ENCODE data around the gene EFNA5.

The EFNA5 gene

DNA sequence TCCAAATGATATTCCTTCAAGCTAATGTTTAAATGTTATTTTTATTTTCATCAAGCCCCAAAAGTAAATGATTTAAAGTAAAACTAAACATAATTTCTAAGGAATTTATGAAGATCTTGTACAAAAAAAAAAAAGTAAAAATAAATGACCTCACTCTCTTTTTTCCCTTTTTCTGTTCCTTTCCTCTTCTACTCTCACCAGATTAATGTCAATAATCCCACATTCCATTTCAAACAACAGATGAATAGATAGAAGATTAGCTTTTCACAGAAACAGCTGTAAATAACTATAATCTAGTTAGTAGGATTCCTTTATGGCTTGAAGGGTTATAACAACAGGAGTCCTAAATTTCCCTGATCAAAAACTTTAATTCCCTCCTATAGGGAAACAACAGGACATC is 88.1 kb downstream of the EFNA5 start:
- Histone ChIP-seq H3K4me3 (replicated peaks; ENCODE audit: low read depth, low read length) (no peak overlapping the region), H3K27me3 (replicated peaks; ENCODE audit: control insufficient read depth, insufficient read depth, low read length) (no peaks in the 10 kb centered on the region), H3K36me3 (ENCODE audit: control insufficient read depth, insufficient read depth, low read length) (no peaks in the 10 kb centered on the region)
- no peak for DNase-seq (ENCODE audit: extremely low read depth, insufficient read length)
- TF ChIP-seq CTCF (IDR thresholded peaks at IDR 0.05; ENCODE audit: insufficient read depth, low read length, poor library complexity, severe bottlenecking): no peak

DNA sequence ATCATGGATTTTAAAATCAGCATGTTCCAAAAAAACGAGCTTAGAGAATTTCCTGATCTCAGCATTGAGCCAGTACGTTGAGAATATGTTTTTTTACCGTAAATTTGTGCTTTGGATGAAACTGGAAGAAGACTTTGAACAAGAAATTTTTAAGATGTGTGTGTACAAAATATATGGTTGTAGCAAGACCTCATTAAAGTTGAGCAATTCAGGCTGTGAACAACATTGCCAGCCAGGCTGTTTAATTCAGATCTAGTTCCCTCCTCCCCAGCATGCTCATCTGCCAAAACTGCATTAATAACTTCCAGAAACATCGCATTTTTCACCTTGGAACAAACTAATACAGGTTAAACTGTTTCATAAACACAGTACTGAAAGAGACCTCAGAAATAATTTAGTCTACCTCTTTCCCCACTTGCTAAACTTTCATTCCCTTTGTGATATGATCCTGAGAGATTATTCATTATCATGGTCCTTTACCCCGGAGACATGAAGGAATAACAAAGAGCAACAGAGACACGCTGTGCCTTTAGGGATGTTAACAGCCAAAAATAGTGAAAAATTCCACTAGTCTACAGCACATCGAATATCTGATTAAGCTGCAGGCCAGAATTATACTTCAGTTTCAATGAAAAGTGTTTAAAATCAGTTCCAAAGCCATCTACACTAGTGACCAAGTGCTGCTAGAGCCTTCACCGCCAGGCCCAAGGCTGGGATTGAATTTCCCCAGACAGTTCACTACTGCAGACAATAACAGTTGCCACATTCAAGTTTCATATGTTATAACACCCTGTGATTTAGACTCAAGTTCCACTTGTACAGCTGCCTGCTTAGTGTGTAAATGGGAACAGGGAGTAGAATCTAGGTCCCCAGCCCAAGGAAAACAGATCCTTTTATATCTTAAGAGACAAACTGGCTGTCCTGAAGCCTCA is 89.6 kb downstream of the EFNA5 start:
- H3K36me3 ChIP-seq (ENCODE audit: control insufficient read depth, insufficient read depth, low read length): no peaks in the 10 kb centered on the region
- TF ChIP-seq CTCF (IDR thresholded peaks at IDR 0.05; ENCODE audit: insufficient read depth, low read length, poor library complexity, severe bottlenecking): no peak
- no peaks in the 10 kb centered on the region for H3K27me3 ChIP-seq (replicated peaks; ENCODE audit: control insufficient read depth, insufficient read depth, low read length)
- DNase-seq (ENCODE audit: extremely low read depth, insufficient read length): no peak
- H3K4me3 ChIP-seq (replicated peaks; ENCODE audit: low read depth, low read length): no peak overlapping the region

- Histone ChIP-seq H3K4me3 (replicated peaks; ENCODE audit: low read depth, low read length) (no peak overlapping the region), H3K27me3 (replicated peaks; ENCODE audit: control insufficient read depth, insufficient read depth, low read length) (no peaks in the 10 kb centered on the region), H3K36me3 (ENCODE audit: control insufficient read depth, insufficient read depth, low read length) (no peaks in the 10 kb centered on the region)
- DNase-seq (ENCODE audit: extremely low read depth, insufficient read length): no peak
- no peak for TF ChIP-seq CTCF (IDR thresholded peaks at IDR 0.05; ENCODE audit: insufficient read depth, low read length, poor library complexity, severe bottlenecking)
Observed at GRCh38 chr5:107578051-107578635, 92.6 kb downstream of the EFNA5 start.

- TF ChIP-seq CTCF (IDR thresholded peaks at IDR 0.05; ENCODE audit: insufficient read depth, low read length, poor library complexity, severe bottlenecking): no peak
- Histone ChIP-seq H3K36me3 (ENCODE audit: control insufficient read depth, insufficient read depth, low read length) (no peaks in the 10 kb centered on the region), H3K27me3 (replicated peaks; ENCODE audit: control insufficient read depth, insufficient read depth, low read length) (no peaks in the 10 kb centered on the region), H3K4me3 (replicated peaks; ENCODE audit: low read depth, low read length) (no peak overlapping the region)
- DNase-seq (ENCODE audit: extremely low read depth, insufficient read length): no peak
Observed at GRCh38 chr5:107577394-107577950, 93.3 kb downstream of the EFNA5 start.

DNA sequence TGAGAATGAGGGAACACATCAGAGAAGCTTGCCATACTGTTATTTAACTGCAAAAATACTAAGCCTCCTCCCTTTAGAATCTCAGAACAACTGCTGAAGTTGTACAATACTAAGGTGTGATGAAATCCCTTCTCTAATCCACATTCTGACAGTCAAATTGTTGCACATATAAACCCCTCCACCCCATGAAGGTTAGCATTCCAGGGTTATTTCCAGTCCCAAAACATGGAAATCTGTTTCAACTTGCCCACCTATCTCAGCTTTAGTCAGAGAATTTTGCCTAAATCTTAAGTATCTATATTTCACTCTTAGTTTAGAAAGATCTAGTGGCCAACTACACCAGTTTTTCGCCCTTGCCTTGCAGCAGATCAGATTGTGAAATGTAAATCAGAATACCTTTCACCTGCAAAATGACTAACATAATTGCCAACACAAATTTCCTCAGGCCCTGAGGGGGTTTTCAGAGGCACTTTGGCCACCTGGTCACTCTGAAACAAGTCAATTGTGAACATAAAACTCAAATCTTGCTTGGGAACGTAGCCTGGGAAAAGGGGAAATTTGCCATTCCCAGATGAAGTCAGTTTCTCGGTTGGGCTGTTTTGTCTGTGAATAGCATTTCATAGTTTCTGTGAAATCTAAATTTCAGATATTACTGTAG is 93.9 kb downstream of the EFNA5 start:
- no peaks in the 10 kb centered on the region for H3K27me3 ChIP-seq (replicated peaks; ENCODE audit: control insufficient read depth, insufficient read depth, low read length)
- DNase-seq (ENCODE audit: extremely low read depth, insufficient read length): no peak
- H3K4me3 ChIP-seq (replicated peaks; ENCODE audit: low read depth, low read length): no peak overlapping the region
- TF ChIP-seq CTCF (IDR thresholded peaks at IDR 0.05; ENCODE audit: insufficient read depth, low read length, poor library complexity, severe bottlenecking): no peak
- no peaks in the 10 kb centered on the region for H3K36me3 ChIP-seq (ENCODE audit: control insufficient read depth, insufficient read depth, low read length)

All from GM06990 (cell line).